ENCODE results near the gene ABTB2.

- TF ChIP-seq CTCF (conservative IDR thresholded peaks at IDR 0.05) (no peak), ZFX (IDR thresholded peaks at IDR 0.05) (no peak)
Observed at GRCh38 chr11:34150494-34151151, 207.2 kb downstream of the ABTB2 start.
